ENCODE measurements around the gene TLCD4. TPM values are rescaled to one million over a fixed set of nuclear protein-coding genes. Genes with fewer than 3 reads are reported as not detected.

The TLCD4 gene
- total RNA-seq, 1 experiment from 2014 or later = 1.8 TPM

GRCh38 chr1:95097426-95097825 lies 19.7 kb upstream of the TLCD4 start:
- no peak overlapping the region for H3T11ph ChIP-seq (ENCODE audit: low read length)
- no peak overlapping the region for H2BK20ac ChIP-seq (ENCODE audit: low read depth, low read length, poor library complexity, severe bottlenecking)
- H3K23ac ChIP-seq (ENCODE audit: insufficient read length, low read depth, low read length) = no peak overlapping the region
- H3K4me2 ChIP-seq (ENCODE audit: insufficient read depth, insufficient read length, low read length) = no peak overlapping the region
- no peak overlapping the region for H4K91ac ChIP-seq (ENCODE audit: insufficient read length, low read depth, low read length)
- no peak overlapping the region for H3K14ac ChIP-seq (ENCODE audit: insufficient read depth, low read length)
- no peak overlapping the region for H2BK120ac ChIP-seq (ENCODE audit: low read depth, low read length, poor library complexity, severe bottlenecking)
- Mint-ChIP-seq H3K36me3 (ENCODE audit: insufficient read depth in 1 of 3, low read depth in 3 of 3) (no peaks in the 10 kb centered on the region), H3K4me1 (no peaks in the 10 kb centered on the region), H3K27ac (no peak overlapping the region), H3K9me3 (no peaks in the 10 kb centered on the region), H3K4me3 (no peak overlapping the region), H3K27me3 (ENCODE audit: low read depth) (no peaks in the 10 kb centered on the region)
- no peaks in the 10 kb centered on the region for H3K79me1 ChIP-seq (ENCODE audit: insufficient read depth, low read depth, low read length, poor library complexity, severe bottlenecking)
- H3K4ac ChIP-seq (ENCODE audit: low read depth, low read length) = no peak overlapping the region
- no peak overlapping the region for H3K56ac ChIP-seq (ENCODE audit: insufficient read length, low read depth, low read length)
- H2AFZ ChIP-seq (ENCODE audit: low read length) = no peak overlapping the region
- no peak overlapping the region for H3K9ac ChIP-seq (ENCODE audit: extremely low read depth, insufficient read length, low read length)
- no peak overlapping the region for H4K5ac ChIP-seq (ENCODE audit: insufficient read length, low read depth, low read length)
- no peaks in the 10 kb centered on the region for H3K79me2 ChIP-seq (ENCODE audit: insufficient read depth, low read length)
- no CpG with 5 or more reads among the region's 4 CpGs for WGBS (ENCODE audit: extremely low coverage, insufficient read length, low lambda C conversion rate)
- H3K27ac ChIP-seq (ENCODE audit: insufficient read length, low read depth, low read length) = no peak overlapping the region
- TF ChIP-seq CTCF (conservative IDR thresholded peaks at IDR 0.05) = no peak
- no peaks in the 10 kb centered on the region for H3K4me1 ChIP-seq (ENCODE audit: insufficient read depth, low read length)
- H2BK12ac ChIP-seq (ENCODE audit: insufficient read length, low read depth, low read length) = no peak overlapping the region
- no peaks in the 10 kb centered on the region for H3K23me2 ChIP-seq (ENCODE audit: insufficient read length, low read depth, low read length, poor library complexity, severe bottlenecking)
- H3K27me3 ChIP-seq (ENCODE audit: insufficient read depth, low read length) = no peaks in the 10 kb centered on the region
- H4K8ac ChIP-seq (replicated peaks; ENCODE audit: insufficient read length, low read depth, low read length) = no peak overlapping the region
- H3K18ac ChIP-seq (ENCODE audit: insufficient read length, low read depth, low read length) = no peak overlapping the region
- no peaks in the 10 kb centered on the region for H4K20me1 ChIP-seq (ENCODE audit: control insufficient read depth, insufficient read depth, insufficient read length)
- DNase-seq = no peak
- H2AK5ac ChIP-seq (ENCODE audit: insufficient read length, low read length) = no peak overlapping the region
- no peak overlapping the region for H2BK5ac ChIP-seq (ENCODE audit: insufficient read length, low read length)
- H2BK15ac ChIP-seq (ENCODE audit: low read depth, low read length) = no peak overlapping the region
- no peaks in the 10 kb centered on the region for H3K9me3 ChIP-seq (ENCODE audit: control insufficient read depth, low read depth, low read length)

All from H9 (cell line).